ENCODE measurements around the gene CCDC51.
A peak's percentile ranks its signal among the peaks of the same experiment; 100 is the strongest.

CCDC51 gene

DNA sequence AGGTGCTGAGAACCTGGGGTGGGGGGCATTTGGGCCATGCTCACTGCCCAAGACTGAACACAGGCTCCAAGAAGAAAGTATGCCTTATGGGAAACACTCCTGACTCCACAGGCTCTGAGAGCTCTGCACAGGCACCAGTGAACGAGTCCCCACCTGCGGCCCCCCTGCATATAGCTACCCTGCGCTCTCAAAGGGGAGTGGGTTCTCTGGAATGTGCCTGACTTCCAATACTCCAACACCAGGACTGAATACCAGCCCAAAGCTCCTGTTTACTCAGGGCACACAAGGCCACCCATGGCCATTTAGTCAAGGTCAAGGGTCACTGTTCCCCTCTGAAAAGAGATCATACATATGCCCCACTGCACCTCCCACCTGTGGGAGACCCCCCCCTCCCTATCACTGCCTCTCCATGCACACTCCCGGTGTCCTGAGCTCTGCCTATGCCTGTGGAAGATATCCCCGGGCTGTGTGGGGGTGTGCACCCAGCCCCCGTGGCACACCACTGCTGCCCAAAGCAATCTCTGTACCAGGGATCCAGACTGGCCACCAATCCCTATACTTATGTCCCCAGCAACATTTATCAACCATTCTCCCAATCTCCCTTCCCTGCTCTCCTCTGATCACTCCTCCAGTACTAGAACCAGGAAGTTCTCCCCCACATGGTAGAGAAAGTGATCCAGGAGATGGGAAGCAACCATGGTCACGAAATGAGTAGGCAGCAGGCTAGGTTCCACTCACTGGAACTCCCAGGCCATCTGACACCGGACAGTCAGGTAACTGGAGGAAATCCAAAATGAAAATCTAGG, 8.5 kb downstream of the CCDC51 start:
- POLR2A ChIA-PET = no interaction called here
- WGBS (ENCODE audit: insufficient coverage) = 96% methylated on average over 7 of the region's 8 CpGs
- Histone ChIP-seq H3K36me3 (ENCODE audit: control insufficient read depth in 4 of 4, insufficient read depth in 4 of 4, low read length in 3 of 4) (peaks cover 2 to 38% (median 14%) of the 10 kb centered on the region in 4 experiments), H3K4me3 (ENCODE audit: control insufficient read depth in 1 of 7, extremely low read depth in 1 of 7, insufficient read depth in 4 of 7, low read depth in 2 of 7, low read length in 6 of 7) (no peak overlapping the region), H3K27me3 (replicated peaks in 2 of 5; ENCODE audit: control insufficient read depth in 4 of 5, insufficient read depth in 5 of 5, low read length in 4 of 5) (peaks cover 0 to 9% (median 3%) of the 10 kb centered on the region in 5 experiments), H3K27ac (ENCODE audit: insufficient read depth in 1 of 2, low read depth in 1 of 2, low read length in 2 of 2, poor library complexity in 1 of 2, severe bottlenecking in 2 of 2) (no peak overlapping the region), H3K9me3 (ENCODE audit: control extremely low read depth in 1 of 5, control insufficient read depth in 4 of 5, insufficient read depth in 2 of 5, low read depth in 1 of 5, low read length in 4 of 5) (no peaks in the 10 kb centered on the region), H3K4me1 (ENCODE audit: control extremely low read depth in 1 of 4, control insufficient read depth in 4 of 4, insufficient read depth in 4 of 4, low read length in 3 of 4) (peaks cover 0 to 20% (median 18%) of the 10 kb centered on the region in 4 experiments)
- CTCF ChIA-PET = interaction anchor here (0.8 to 9.8 kb wide), 8 partner anchors 18 to 199 kb away, joined by 3 to 164 read pairs (median 10); no protein-coding TSS in a partner anchor
- no peak for DNase-seq

- peaks cover 0 to 9% (median 3%) of the 10 kb centered on the region in 5 experiments for H3K27me3 ChIP-seq (replicated peaks in 2 of 5; ENCODE audit: control insufficient read depth in 4 of 5, insufficient read depth in 5 of 5, low read length in 4 of 5)
- H3K27ac ChIP-seq (ENCODE audit: insufficient read depth in 1 of 2, low read depth in 1 of 2, low read length in 2 of 2, poor library complexity in 1 of 2, severe bottlenecking in 2 of 2) = no peak overlapping the region
- ChIA-PET POLR2A (no interaction called here), CTCF (interaction anchor here (0.8 to 9.8 kb wide), 6 partner anchors 18 to 159 kb away, joined by 3 to 164 read pairs (median 4); no protein-coding TSS in a partner anchor)
- peaks cover 0 to 15% (median 12%) of the 10 kb centered on the region in 4 experiments for H3K4me1 ChIP-seq (ENCODE audit: control extremely low read depth in 1 of 4, control insufficient read depth in 4 of 4, insufficient read depth in 4 of 4, low read length in 3 of 4)
- WGBS (ENCODE audit: insufficient coverage) = 100% methylated on average over 1 of the region's 1 CpG
- DNase-seq = no peak
- no peaks in the 10 kb centered on the region for H3K9me3 ChIP-seq (ENCODE audit: control extremely low read depth in 1 of 5, control insufficient read depth in 4 of 5, insufficient read depth in 2 of 5, low read depth in 1 of 5, low read length in 4 of 5)
- peaks cover 2 to 38% (median 14%) of the 10 kb centered on the region in 4 experiments for H3K36me3 ChIP-seq (ENCODE audit: control insufficient read depth in 4 of 4, insufficient read depth in 4 of 4, low read length in 3 of 4)
- no peak overlapping the region for H3K4me3 ChIP-seq (ENCODE audit: control insufficient read depth in 1 of 7, extremely low read depth in 1 of 7, insufficient read depth in 4 of 7, low read depth in 2 of 7, low read length in 6 of 7)
Measured at GRCh38 chr3:48430708-48431101, 9.2 kb downstream of the CCDC51 start.

DNA sequence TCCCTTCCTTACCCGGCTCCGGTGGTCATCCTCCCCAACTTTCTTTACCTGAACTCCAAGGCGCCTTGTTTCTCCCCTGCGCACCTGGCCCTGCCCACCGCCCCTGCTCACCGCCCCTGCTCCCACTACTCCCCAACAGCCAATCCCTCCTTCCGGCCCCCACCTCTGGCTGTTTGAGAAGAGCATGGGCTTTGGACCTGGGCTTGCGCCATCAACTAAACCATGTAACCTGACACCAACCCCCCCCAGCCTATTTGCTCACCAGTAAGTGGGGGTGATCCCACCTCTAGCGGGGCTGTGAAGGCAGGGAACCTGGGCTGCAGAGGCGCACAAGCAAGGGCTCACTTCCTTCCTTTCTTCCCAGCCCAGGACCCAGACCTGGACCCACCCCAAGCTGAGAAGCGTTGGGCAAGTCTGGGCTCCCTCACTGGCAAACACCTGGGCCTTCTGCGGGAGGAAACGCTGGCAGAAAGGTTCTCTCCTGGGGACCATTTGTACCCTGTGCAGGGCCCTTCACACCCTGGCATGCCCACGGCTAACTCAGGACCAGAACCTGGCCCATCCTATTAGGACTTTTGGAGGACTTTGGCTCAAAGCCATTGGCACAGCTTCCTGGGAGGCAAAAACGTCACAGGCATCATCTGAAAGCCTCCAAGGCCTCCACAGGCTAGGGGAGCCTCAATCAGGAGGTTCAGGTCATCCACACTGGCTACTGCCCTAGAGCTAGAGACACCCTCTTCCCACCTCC, 9.8 kb downstream of the CCDC51 start, which contains the start of gene PLXNB1:
Gene PLXNB1, minus strand, starts transcription at position 127 of the 748 bp plus-strand sequence. CDS start 5,475 bp downstream, outside the sequence.
- peaks cover 2 to 38% (median 14%) of the 10 kb centered on the region in 4 experiments for H3K36me3 ChIP-seq (ENCODE audit: control insufficient read depth in 4 of 4, insufficient read depth in 4 of 4, low read length in 3 of 4)
- ChIA-PET CTCF (interaction anchor here (0.8 to 9.8 kb wide), 6 partner anchors 17 to 189 kb away, joined by 3 to 164 read pairs (median 4); no protein-coding TSS in a partner anchor), POLR2A (interaction anchor here (1.0 kb wide), 1 partner anchor 16 kb away, joined by 3 read pairs; no protein-coding TSS in a partner anchor)
- peak within 1 kb of the TSS; percentile 51 to 83 (median 59) for H3K4me3 ChIP-seq (ENCODE audit: control insufficient read depth in 1 of 7, extremely low read depth in 1 of 7, insufficient read depth in 4 of 7, low read depth in 2 of 7, low read length in 6 of 7)
- H3K9me3 ChIP-seq (ENCODE audit: control extremely low read depth in 1 of 5, control insufficient read depth in 4 of 5, insufficient read depth in 2 of 5, low read depth in 1 of 5, low read length in 4 of 5) = no peaks in the 10 kb centered on the region
- peak; percentile 14 to 73 (median 67) for DNase-seq
- H3K4me1 ChIP-seq (ENCODE audit: control extremely low read depth in 1 of 4, control insufficient read depth in 4 of 4, insufficient read depth in 4 of 4, low read length in 3 of 4) = peaks cover 0 to 15% (median 12%) of the 10 kb centered on the region in 4 experiments
- peaks cover 0 to 9% (median 3%) of the 10 kb centered on the region in 5 experiments for H3K27me3 ChIP-seq (replicated peaks in 2 of 5; ENCODE audit: control insufficient read depth in 4 of 5, insufficient read depth in 5 of 5, low read length in 4 of 5)
- 21% methylated on average over 14 of the region's 15 CpGs for WGBS (ENCODE audit: insufficient coverage)
- H3K27ac ChIP-seq (ENCODE audit: insufficient read depth in 1 of 2, low read depth in 1 of 2, low read length in 2 of 2, poor library complexity in 1 of 2, severe bottlenecking in 2 of 2) = no peak within 1 kb of the TSS

- H3K4me1 ChIP-seq (ENCODE audit: control extremely low read depth in 1 of 4, control insufficient read depth in 4 of 4, insufficient read depth in 4 of 4, low read length in 3 of 4) = peaks cover 0 to 15% (median 12%) of the 10 kb centered on the region in 4 experiments
- POLR2A ChIA-PET = interaction anchor here (1.0 kb wide), 1 partner anchor 15 kb away, joined by 3 read pairs; no protein-coding TSS in a partner anchor
Measured at GRCh38 chr3:48429317-48429959, 10.5 kb downstream of the CCDC51 start.

GRCh38 chr3:48428572-48429316, 11.2 kb downstream of the CCDC51 start:
- H3K27ac ChIP-seq (ENCODE audit: insufficient read depth in 1 of 2, low read depth in 1 of 2, low read length in 2 of 2, poor library complexity in 1 of 2, severe bottlenecking in 2 of 2) = no peak overlapping the region
- H3K4me1 ChIP-seq (ENCODE audit: control extremely low read depth in 1 of 4, control insufficient read depth in 4 of 4, insufficient read depth in 4 of 4, low read length in 3 of 4) = peaks cover 0 to 15% (median 12%) of the 10 kb centered on the region in 4 experiments
- H3K27me3 ChIP-seq (replicated peaks in 2 of 5; ENCODE audit: control insufficient read depth in 4 of 5, insufficient read depth in 5 of 5, low read length in 4 of 5) = peaks cover 0 to 9% (median 3%) of the 10 kb centered on the region in 5 experiments
- 7% methylated on average over 48 of the region's 60 CpGs for WGBS (ENCODE audit: insufficient coverage)
- DNase-seq = no peak
- CTCF ChIA-PET = interaction anchor here (1.0 to 9.8 kb wide), 2 partner anchors 28 to 157 kb away, joined by 3 to 164 read pairs; no protein-coding TSS in a partner anchor
- peak overlapping the region; percentile 51 to 83 (median 59) for H3K4me3 ChIP-seq (ENCODE audit: control insufficient read depth in 1 of 7, extremely low read depth in 1 of 7, insufficient read depth in 4 of 7, low read depth in 2 of 7, low read length in 6 of 7)
- no peaks in the 10 kb centered on the region for H3K9me3 ChIP-seq (ENCODE audit: control extremely low read depth in 1 of 5, control insufficient read depth in 4 of 5, insufficient read depth in 2 of 5, low read depth in 1 of 5, low read length in 4 of 5)
- POLR2A ChIA-PET = no interaction called here
- H3K36me3 ChIP-seq (ENCODE audit: control insufficient read depth in 4 of 4, insufficient read depth in 4 of 4, low read length in 3 of 4) = peaks cover 2 to 25% (median 11%) of the 10 kb centered on the region in 4 experiments

More at GRCh38 chr3:48429317-48429959, 10.5 kb downstream of the CCDC51 start:
- Histone ChIP-seq H3K36me3 (ENCODE audit: control insufficient read depth in 4 of 4, insufficient read depth in 4 of 4, low read length in 3 of 4) (peaks cover 2 to 32% (median 14%) of the 10 kb centered on the region in 4 experiments), H3K4me3 (ENCODE audit: control insufficient read depth in 1 of 7, extremely low read depth in 1 of 7, insufficient read depth in 4 of 7, low read depth in 2 of 7, low read length in 6 of 7) (peak overlapping the region; percentile 51 to 83 (median 59)), H3K27me3 (replicated peaks in 2 of 5; ENCODE audit: control insufficient read depth in 4 of 5, insufficient read depth in 5 of 5, low read length in 4 of 5) (peaks cover 0 to 9% (median 3%) of the 10 kb centered on the region in 5 experiments), H3K27ac (ENCODE audit: insufficient read depth in 1 of 2, low read depth in 1 of 2, low read length in 2 of 2, poor library complexity in 1 of 2, severe bottlenecking in 2 of 2) (no peak overlapping the region), H3K9me3 (ENCODE audit: control extremely low read depth in 1 of 5, control insufficient read depth in 4 of 5, insufficient read depth in 2 of 5, low read depth in 1 of 5, low read length in 4 of 5) (no peaks in the 10 kb centered on the region)
- under 1% methylated on average over 59 of the region's 86 CpGs for WGBS (ENCODE audit: insufficient coverage)
- peak; percentile 19 to 63 (median 50) for DNase-seq
- CTCF ChIA-PET = interaction anchor here (0.8 to 9.8 kb wide), 2 partner anchors 158 to 188 kb away, joined by 3 to 164 read pairs; no protein-coding TSS in a partner anchor

Measured in common myeloid progenitor, CD34-positive (primary cell).